ENCODE results near the gene PDGFC.

DNA sequence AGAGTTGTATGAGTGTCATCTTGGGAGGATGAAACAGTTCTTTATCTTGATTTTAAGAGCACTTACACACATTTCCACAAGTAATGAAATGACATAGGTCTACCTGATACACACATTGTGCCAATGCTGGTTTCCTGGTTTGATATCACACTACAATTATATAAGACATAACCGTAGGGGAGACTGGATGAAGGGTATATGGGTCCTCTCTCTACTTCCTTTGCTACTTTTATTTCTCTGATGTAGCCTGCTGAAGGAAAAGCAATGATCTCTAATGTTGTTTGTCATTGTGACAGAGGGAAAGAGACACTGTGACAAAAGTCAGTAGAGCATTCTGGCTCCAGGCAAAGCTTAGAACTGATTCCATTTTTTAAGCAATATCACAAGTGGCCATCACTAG lies 238.0 kb downstream of the PDGFC start:
- TF ChIP-seq, protein P1, sequence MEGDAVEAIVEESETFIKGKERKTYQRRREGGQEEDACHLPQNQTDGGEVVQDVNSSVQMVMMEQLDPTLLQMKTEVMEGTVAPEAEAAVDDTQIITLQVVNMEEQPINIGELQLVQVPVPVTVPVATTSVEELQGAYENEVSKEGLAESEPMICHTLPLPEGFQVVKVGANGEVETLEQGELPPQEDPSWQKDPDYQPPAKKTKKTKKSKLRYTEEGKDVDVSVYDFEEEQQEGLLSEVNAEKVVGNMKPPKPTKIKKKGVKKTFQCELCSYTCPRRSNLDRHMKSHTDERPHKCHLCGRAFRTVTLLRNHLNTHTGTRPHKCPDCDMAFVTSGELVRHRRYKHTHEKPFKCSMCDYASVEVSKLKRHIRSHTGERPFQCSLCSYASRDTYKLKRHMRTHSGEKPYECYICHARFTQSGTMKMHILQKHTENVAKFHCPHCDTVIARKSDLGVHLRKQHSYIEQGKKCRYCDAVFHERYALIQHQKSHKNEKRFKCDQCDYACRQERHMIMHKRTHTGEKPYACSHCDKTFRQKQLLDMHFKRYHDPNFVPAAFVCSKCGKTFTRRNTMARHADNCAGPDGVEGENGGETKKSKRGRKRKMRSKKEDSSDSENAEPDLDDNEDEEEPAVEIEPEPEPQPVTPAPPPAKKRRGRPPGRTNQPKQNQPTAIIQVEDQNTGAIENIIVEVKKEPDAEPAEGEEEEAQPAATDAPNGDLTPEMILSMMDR (IDR thresholded peaks at IDR 0.05; ENCODE audit: control extremely low read depth in 1 of 3, insufficient read depth in 1 of 3, low read depth in 1 of 3, low read length in 3 of 3) = no peak
- no peak for TF ChIP-seq TCF12 (IDR thresholded peaks at IDR 0.05; ENCODE audit: low read depth, low read length)
- no peak for TF ChIP-seq MAX (IDR thresholded peaks at IDR 0.05)
- no peak for TF ChIP-seq EZH2 (IDR thresholded peaks at IDR 0.05; ENCODE audit: low read depth, low read length, severe bottlenecking)
- TF ChIP-seq POLR2AphosphoS5 (IDR thresholded peaks at IDR 0.05; ENCODE audit: low read depth, low read length) = no peak
- TF ChIP-seq YY1 (IDR thresholded peaks at IDR 0.05; ENCODE audit: low read depth, low read length) = no peak
- TF ChIP-seq GABPA (IDR thresholded peaks at IDR 0.05; ENCODE audit: borderline replicate concordance, insufficient read depth, low read length) = no peak
- no peak for TF ChIP-seq JUND (IDR thresholded peaks at IDR 0.05; ENCODE audit: low read length)
- no peak for TF ChIP-seq ZNF274 (IDR thresholded peaks at IDR 0.05; ENCODE audit: borderline replicate concordance, extremely low read depth, low read length)
- no peak for TF ChIP-seq POU5F1 (IDR thresholded peaks at IDR 0.05; ENCODE audit: low read depth, low read length)
- no peak for TF ChIP-seq NRF1 (IDR thresholded peaks at IDR 0.05; ENCODE audit: low read depth, low read length)
- no peak for TF ChIP-seq EGR1 (IDR thresholded peaks at IDR 0.05; ENCODE audit: borderline replicate concordance, low read depth, low read length)
- no peak for TF ChIP-seq TAF1 (IDR thresholded peaks at IDR 0.05; ENCODE audit: low read depth, low read length)
